ENCODE measurements around the gene RBP3.

RBP3 gene

DNA sequence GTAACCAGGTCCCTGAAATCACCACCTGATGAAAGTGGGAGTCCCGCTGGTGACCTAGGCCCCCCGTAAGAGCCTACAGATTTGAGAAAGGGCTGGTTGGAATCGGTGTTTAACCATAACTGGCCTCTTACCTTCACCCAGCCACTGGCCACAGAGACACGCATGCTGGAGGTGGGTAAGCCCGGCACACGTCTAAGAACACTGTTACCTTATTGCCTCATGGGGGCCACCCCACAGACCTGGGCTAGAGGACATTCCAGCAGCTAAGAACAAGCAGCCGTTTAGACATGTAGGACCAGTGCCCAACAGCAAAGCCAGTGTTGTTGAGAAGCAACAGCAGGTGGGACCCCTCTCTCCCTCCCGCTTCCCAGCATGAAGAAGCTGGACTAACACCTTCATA is 28.4 kb upstream of the RBP3 start:
- DNase-seq (ENCODE audit: low spot score), result no peak

DNA sequence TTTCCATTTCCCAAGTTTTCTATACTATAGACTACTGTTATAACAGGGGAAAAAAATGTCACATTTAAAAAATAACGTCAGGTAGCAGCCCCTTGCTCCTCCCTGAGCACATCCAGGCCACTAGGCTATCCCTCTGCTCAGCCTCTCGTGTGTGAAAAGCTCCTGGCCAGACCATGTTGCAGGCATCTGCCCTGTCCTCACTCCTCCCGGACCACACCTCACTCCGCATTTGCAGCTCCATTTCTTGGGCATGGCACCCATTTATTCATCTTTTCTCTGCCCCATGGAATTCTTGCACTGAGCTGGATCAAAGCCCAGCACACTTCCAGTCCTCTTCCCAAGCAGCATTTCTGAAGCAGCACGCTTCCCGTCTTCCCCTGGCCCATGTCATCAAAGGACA is 27.4 kb upstream of the RBP3 start:
- DNase-seq (ENCODE audit: low spot score), result no peak

DNA sequence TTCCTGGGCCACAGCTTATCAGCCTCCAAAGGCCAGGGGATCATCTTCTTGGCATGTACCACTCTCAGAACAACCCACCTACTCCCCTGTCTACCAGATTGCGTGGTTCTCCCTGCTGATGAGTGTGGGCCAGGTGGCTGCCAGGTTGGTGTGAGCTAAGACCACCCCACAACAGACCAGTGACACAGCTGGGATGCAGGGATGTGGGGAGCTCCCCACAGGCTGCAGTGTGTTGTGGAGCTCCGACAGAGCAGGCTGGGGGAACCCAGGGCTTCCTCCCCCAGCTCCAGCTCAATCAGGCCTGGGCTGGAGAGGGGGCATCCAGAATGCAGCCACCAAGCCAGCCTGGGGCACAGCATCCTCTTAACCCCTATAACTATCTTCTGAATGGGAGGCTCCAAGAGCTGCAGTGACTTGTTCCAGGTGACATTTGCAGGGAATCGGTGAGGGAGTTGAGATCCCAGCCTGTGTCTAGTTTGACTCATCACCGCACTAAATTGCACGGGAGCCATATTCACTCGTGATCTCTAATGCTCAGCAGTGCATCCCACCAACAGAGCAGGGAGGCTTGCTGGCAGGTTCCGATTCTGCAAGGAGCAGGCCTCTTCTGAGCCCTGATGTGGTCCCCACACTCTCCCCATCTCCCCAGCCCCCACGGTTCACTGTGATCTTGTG is 26.5 kb upstream of the RBP3 start:
- no peak for DNase-seq (ENCODE audit: low spot score)

DNA sequence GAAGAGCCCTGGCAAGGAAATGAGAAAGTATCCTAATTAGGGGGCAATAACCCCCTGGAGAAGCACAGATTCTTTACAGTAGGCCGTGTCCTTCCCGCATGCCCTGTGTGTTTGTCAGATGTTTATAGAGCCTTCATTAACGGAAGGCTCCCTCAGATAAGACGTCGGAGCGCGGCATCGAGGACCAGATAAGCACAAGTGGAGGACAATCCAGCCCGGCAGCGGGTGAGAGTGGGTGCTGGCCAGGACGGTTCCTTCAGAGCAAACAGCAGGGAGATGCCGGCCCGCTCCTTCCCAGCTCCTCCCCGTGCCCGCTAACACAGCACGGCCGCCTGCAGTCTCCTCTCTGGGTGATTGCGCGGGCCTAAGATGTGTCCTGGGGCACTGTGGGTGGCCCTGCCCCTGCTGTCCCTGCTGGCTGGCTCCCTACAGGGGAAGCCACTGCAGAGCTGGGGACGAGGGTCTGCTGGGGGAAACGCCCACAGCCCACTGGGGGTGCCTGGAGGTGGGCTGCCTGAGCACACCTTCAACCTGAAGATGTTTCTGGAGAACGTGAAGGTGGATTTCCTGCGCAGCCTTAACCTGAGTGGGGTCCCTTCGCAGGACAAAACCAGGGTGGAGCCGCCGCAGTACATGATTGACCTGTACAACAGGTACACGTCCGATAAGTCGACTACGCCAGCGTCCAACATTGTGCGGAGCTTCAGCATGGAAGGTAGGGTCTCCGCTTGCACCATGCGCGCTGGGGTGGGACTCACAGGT is 25.7 kb upstream of the RBP3 start, which contains the start of gene GDF2:
TSS of gene GDF2 (plus strand) at position 155 of the 762 bp plus-strand sequence. CDS start at position 370, 215 bp downstream.
- no peak for DNase-seq (ENCODE audit: low spot score)

DNA sequence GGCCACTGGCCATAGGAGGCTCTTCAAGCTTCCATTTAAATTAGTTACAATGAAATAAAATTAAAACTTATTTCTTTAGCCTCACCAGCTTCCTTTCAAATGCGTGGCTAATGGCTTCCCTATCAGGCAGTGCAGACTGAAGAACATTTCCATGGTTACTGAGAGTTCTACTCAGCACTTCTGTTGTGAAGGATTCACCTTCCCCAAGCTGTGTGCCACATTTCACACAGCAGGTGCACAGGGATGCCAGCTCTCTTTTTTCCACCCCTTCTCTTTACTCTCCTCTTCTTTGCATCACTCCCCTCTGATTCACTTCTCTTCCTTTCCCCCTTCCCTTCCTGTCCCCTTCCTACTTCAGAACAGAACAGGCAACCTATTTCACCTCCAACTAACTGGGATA is 25.1 kb upstream of the RBP3 start:
- DNase-seq (ENCODE audit: low spot score), result no peak

DNA sequence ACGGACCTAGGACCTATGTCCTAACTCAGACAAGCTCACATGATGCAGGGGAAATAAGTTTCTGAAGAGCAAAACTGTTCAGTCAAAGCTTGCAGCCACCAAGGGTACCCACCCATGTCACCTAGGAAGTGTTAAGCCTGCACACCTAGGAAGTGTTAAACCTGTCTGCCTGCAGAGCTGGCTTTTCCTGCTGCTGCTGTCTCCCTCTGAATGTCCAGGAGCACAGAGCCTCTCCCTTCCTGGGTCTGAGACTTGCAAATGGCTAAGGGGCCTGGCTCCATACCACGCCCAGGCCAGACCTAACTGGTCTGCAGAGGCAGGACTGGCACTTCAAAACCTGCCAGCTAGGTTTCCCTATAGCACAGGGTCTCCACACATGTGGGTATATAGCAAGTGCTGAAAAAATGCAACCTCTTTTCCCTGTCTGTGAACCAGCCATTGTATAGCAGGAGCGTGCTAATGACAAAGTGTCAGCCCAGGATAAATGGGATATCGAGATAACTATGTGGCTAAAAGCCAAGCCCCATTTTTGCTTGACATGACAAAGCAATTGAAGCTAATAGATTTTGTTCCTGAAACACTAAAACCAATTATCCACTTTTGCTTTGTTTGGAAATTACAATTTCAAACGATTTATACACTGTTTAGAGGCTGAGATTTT is 24.4 kb upstream of the RBP3 start:
- no peak for DNase-seq (ENCODE audit: low spot score)

DNA sequence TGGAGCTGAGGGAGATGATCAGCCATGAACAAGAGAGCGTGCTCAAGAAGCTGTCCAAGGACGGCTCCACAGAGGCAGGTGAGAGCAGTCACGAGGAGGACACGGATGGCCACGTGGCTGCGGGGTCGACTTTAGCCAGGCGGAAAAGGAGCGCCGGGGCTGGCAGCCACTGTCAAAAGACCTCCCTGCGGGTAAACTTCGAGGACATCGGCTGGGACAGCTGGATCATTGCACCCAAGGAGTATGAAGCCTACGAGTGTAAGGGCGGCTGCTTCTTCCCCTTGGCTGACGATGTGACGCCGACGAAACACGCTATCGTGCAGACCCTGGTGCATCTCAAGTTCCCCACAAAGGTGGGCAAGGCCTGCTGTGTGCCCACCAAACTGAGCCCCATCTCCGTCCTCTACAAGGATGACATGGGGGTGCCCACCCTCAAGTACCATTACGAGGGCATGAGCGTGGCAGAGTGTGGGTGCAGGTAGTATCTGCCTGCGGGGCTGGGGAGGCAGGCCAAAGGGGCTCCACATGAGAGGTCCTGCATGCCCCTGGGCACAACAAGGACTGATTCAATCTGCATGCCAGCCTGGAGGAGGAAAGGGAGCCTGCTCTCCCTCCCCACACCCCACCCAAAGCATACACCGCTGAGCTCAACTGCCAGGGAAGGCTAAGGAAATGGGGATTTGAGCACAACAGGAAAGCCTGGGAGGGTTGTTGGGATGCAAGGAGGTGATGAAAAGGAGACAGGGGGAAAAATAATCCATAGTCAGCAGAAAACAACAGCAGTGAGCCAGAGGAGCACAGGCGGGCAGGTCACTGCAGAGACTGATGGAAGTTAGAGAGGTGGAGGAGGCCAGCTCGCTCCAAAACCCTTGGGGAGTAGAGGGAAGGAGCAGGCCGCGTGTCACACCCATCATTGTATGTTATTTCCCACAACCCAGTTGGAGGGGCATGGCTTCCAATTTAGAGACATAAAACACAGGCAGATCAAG is 22.6 kb upstream of the RBP3 start:
- DNase-seq (ENCODE audit: low spot score), result no peak

DNA sequence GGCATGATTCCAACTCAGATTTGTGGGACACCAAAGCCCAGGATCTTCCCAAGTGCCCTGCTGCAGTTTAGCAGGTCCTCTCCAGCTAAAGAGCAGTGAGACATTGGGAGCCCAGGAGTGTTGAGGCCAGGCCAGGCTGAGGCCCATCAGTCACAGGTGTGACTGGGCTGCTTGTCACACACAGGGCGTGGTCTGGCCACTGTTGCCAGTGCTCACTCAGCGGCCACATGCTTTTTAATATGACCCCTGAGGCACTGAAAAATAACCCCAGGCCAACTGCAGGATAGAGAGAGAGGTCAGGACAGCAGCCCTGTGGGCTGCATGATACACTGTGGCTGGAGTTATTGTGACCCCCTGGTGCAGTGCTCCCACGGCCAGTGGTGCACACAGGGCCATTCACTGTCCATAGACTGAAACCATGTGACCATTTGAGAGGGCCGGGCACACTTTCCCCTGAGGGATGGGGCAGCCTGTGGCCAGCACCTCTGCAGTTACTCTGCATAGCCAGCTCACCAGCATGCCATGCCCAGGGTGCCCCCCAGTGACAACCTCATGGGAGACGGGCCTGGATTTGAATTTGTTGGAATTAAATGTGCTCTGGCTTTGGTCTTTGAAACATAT is 21.7 kb upstream of the RBP3 start:
- DNase-seq (ENCODE audit: low spot score), result no peak

DNA sequence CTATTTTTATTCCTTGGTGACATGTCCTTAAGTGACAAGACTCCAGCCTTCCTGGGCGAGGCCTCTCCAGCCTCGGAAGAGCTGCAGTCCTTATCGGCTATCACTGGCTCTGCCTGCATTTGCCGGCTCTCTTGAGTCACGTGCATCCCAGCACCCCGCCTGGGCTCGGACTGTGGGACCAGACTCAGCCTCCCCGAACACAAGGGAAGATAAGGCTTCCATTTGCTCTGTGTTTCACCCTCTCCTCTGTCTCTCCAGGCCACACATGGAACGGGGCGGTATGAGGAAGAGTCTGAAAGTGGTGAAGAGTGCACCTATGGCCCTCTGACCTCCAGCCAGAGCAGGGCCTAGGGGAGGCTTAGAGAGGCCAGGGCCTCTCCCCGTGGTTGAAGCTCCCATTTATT is 21.2 kb upstream of the RBP3 start:
- DNase-seq (ENCODE audit: low spot score), result no peak

DNA sequence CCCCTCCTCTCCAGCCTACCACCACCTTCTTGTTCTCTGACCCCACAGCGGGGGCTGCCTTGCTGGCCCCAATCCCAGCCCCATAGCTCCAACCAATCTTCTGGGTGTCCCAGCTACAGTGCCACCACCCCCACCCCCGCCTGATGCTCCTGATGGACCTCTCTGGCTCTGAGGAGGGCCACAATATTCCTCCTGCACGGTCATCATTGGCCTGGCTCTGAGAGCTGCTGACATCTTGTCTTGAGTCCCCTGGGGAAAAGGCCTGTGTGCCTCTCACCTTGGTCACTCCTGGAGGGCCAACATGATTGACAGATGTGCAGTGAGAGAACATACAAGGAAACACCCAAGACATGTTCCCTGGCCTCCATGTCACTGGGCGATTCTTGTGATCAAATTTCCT is 18.3 kb upstream of the RBP3 start:
- DNase-seq (ENCODE audit: low spot score), result no peak

DNA sequence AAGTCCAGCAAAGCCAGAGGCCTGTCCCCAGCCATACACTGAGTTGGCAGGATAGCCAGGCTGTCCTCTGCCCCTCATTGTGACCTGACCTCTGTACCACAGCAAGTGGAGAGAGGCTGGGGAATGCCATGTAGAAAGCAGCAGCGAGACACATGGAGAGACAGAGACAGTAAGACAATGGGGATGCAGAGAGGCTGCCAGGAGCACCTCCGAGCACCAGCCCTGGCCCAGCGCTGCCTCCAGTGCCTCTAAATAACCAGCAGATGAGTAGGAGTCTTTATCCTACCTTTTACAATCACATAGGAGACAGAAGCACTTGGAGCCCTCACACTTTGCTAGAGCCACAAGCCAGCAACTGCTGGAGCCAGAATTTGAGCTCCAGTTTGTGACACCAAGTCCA is 17.8 kb upstream of the RBP3 start:
- DNase-seq (ENCODE audit: low spot score), result no peak

DNA sequence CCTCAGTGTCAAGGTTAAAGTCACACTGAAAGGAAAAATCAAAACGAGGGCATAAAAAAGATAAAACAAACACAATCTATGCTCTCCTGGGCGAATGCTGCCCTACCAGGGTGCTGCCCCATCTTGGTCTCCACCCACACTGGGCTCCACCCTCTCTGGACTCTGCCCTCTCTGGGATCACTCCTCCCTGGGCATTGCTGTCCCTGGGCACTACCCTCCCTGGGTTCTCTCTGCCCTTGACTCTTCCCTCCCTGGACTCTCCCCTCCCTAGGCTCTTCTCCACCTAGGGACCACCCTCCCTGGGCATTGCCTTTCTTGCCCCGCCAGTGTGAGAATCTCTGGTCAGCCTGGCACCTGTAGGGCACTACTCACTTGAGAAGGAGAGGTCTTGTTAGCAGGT is 17.4 kb upstream of the RBP3 start:
- DNase-seq (ENCODE audit: low spot score), result no peak

DNA sequence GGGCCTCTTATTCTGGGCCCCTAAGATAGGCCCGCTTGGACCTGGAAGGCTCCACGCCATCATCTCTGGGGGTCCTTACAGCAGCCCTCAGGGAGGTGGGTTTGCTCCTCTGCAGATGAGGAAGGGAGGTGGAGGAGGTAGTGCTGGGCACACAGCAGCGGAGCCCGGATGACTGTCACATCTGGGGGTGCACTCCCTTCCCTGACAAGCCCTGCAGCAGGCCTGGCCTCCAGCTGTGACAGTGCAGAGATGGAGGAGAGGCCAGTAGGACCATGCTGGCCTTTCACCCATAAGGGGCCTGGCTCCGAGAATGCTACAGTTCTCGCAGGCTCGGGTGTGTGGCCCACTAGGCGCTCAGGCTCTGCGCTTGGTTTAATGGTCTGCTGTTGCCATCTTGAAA is 16.7 kb upstream of the RBP3 start:
- DNase-seq (ENCODE audit: low spot score), result no peak

DNA sequence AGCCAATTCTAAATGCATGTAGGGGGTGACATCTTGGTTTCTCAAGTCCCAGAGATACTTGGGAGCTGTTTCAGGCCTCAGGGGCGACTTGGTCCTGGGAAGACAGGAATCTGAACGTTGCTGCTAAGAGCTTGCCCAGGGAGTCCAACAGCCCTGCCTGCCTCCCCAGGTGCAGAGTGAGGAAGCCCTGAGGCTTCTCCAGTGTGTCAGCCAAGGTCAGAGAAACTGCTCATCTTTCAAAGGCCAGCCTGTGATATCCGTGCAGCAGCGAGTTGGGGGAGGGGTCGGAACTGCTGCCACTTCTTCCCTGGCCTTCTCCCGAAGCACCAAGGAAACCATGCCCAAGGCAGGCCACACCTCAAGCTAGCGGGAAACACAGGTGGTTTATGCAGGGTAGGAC is 16.2 kb upstream of the RBP3 start:
- DNase-seq (ENCODE audit: low spot score), result no peak

DNA sequence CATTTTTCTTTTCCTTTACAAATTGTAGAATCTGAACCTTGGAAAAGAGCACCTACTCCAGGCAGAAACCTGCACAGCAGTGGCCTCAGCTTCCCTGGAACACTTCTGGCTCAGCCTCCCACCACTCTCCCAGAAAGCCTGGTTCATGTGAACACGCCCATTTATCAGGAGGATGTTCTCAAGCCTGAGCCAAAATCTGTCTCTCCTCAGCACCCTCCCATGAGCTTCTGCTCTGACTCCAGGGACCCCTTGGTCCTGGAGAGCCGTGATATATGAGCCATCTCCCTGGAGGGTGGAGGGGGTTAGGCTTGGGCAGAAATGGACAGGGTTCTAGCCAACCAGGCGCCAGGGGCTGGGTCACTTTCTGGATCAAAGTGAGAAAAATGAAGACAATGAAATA is 15.8 kb upstream of the RBP3 start:
- no peak for DNase-seq (ENCODE audit: low spot score)

DNA sequence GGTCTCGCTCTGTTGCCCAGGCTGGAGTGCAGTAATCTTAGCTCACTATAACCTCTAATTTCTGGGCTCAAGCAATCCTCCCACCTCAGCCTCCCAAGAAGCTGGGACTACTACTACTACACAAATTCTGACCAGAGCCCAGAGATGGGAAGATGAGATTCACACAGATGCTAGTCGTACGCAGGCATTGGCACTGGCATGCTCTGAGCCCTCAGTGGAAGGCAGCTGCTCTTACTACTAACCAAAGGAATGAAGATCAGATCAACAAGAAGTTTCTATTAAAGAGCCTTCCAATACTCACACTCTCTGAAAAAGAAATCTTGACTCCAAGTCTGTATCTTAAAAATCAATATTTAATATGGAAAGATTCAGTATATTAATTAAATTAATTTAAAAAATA is 15.2 kb upstream of the RBP3 start:
- no peak for DNase-seq (ENCODE audit: low spot score)

DNA sequence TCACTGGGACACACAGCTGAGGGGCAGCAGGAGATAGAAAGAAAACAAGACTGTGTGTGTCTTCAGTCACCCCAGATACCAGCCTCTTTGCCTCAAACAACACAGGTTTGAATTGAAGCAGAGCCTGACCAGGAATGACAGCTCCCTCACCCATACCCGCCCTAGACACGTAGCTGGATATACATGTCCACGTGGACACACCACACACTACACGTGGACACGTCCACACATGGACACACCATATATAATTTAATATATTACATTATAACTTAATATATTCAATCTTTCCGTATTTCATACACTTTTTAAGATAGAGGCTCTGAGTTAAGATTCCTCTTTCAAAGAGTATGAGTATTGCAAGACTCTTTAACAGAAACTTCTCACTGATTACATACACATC is 14.6 kb upstream of the RBP3 start:
- DNase-seq (ENCODE audit: low spot score), result no peak

DNA sequence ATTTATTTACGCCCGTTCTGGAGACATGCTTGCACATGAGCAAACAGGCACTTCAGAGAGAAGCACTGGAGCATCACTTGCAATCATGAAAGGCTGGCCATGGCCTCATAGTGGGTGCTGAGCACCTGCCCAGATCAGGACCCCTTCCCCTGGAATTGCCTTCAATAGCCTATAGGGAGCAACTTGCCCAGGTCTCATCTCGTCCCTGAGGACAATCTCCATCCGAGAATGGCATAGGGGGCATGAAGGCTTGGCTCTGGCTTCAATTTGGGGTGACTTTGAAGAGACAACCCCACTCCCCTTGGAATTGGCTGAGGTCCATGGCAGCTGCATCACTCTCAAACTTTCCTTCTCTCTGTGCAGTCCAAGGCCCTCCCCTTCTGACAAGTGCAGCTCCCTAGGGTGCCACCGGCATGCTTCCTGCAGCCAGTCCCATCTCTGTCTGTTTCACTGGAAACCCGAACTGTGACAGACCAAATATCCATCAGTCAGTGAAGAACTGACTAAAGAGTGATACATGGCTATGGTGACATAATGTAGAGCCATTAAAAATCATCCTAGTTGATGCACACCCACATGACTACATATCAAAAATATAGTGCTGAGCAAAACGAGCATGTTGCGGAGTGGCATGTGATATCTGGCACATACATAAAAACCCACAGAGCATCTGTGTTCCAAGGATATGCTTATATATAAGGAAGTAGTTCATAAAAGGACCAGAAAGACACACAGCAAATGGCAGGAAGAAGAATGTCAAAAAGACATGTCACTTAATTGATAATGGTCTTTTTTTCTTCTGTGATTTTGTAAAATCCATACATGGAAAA is 13.5 kb upstream of the RBP3 start:
- DNase-seq (ENCODE audit: low spot score), result no peak

DNA sequence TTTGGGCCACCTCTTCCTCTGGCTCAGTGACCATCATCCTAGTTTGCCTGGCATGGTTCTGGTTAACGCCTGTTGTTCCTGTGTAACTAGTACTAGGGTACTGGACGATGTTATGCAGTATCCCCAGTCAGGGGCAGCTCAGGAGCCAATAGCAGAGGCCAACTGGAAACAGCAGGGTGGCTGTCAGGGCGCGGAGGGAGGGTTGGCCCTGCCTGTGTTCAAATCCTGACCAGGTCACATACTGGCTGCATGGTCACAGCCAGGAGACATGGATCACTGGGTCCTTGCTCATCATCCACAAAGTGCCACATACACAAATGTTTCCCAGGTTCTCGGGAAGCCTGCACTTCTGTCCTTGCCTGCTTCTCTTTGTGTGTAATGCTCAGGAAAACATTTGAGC is 12.3 kb upstream of the RBP3 start:
- no peak for DNase-seq (ENCODE audit: low spot score)

DNA sequence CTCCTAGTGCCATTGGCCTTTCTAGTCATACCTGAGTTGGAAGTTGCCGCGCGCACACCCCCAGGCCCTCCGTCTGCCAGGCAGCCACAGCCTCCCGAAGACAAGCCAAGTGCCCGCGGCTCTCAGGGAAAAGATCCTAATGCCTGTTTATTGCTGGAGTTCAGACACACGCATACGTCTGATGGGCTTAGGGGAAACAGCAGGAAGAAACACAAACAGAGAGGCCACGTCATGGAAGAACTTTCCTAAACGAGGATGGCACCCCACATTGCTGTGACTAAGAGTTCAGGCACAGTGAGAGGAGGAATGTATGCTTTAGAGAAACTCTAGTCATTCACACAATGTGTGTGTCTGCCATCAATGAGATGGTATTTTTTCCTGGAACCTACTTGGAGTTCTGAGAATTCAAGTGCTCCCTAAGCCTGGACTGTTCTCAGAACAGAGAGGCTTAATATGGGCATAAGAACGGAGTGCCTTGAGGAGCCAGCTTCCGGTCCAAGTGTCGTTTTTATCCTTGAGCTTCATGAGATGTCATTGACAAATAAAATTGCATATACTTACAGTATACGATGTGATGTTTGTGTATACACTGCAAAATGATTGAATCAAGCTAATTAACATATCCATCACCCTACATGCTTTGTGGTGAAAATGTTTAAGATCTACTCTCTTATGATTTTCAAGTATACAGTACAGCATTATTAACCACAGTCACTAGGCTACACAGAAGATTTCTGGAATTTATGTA is 11.6 kb upstream of the RBP3 start:
- no peak for DNase-seq (ENCODE audit: low spot score)

All from putamen (tissue), 1 donor.